ENCODE measurements around the gene RNF40.

RNF40 gene

GRCh38 chr16:30741461-30741914, 20.6 kb upstream of the RNF40 start:
- DNase-seq = no peak

- no peak for DNase-seq
These were observed 18.4 kb upstream of the RNF40 start for GRCh38 chr16:30743716-30744115.

GRCh38 chr16:30744183-30744582, 17.9 kb upstream of the RNF40 start:
- DNase-seq = no peak

DNA sequence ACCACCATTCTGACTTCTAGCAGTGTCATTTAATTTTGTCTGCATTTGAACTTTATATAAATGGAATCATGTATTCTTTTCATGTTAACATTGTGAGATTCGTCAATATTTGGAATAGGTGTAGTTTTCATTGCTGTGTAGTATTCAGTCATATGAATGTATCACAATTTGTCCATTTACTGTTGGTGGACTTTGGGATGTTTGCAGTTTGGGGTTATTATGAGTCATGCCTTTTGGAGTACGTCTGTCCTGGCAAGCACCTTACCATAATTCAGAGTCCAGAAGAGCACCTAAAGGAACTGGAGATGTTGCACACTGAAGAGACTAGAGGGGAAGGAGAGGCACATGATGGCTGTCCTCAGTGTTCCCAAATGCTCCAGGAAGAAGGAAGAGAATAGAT, 17.0 kb upstream of the RNF40 start:
- DNase-seq = no peak

GRCh38 chr16:30746638-30747175, 15.4 kb upstream of the RNF40 start:
- DNase-seq = no peak

DNA sequence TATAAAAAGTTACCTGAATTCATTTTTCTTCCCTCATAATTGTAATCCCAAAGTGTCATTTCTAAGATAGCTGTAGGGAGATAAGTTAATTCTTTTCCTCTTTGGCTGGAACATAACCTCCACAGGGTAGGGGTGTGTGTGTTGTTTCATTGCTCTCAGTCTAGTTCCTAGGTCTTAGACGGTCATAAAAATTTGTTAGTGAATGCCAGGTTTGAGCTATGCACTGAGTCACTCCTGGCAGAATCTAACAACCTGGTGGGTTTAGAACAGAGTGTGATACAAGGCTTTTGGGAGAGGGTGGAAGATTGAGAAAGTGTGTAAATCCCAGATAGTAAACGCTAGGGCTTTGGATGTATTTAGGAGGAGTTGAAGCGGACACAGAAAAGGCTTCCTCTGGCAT, 14.8 kb upstream of the RNF40 start:
- no peak for DNase-seq

- peak; percentile 88 for DNase-seq
These were observed 14.1 kb upstream of the RNF40 start, which contains the start of gene PHKG2 for GRCh38 chr16:30747799-30748633. PHKG2 (plus strand) TSS chr16:30748425; CDS start chr16:30748821, 396 bp downstream.

GRCh38 chr16:30748634-30749445, 13.3 kb upstream of the RNF40 start:
- DNase-seq = no peak

- DNase-seq = no peak
These were observed 11.9 kb upstream of the RNF40 start for GRCh38 chr16:30750201-30750600.

DNA sequence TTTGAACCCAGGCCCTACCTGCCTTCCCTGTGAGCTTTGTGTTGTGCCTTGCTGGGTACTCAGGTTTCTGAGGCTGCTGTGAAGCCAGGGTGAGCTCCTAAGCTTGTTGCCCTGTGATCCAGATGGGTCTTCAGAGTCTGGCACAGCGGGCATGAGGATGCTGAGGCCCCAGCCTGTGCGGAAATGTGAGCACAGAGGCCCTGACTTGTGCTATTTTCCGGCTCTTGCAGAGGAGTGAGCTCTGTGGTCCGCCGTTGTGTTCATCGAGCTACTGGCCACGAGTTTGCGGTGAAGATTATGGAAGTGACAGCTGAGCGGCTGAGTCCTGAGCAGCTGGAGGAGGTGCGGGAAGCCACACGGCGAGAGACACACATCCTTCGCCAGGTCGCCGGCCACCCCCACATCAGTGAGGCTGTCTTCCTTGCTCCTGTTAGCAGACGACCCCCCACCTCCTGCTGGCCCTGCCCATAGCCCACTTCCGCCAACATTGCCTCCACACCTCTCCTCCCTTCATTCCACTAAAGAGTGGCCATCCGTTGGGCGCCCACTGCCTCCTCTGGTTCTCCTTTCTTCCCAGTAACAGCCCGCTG, 11.2 kb upstream of the RNF40 start:
- no peak for DNase-seq

GRCh38 chr16:30753596-30753995, 8.5 kb upstream of the RNF40 start:
- no peak for DNase-seq

DNA sequence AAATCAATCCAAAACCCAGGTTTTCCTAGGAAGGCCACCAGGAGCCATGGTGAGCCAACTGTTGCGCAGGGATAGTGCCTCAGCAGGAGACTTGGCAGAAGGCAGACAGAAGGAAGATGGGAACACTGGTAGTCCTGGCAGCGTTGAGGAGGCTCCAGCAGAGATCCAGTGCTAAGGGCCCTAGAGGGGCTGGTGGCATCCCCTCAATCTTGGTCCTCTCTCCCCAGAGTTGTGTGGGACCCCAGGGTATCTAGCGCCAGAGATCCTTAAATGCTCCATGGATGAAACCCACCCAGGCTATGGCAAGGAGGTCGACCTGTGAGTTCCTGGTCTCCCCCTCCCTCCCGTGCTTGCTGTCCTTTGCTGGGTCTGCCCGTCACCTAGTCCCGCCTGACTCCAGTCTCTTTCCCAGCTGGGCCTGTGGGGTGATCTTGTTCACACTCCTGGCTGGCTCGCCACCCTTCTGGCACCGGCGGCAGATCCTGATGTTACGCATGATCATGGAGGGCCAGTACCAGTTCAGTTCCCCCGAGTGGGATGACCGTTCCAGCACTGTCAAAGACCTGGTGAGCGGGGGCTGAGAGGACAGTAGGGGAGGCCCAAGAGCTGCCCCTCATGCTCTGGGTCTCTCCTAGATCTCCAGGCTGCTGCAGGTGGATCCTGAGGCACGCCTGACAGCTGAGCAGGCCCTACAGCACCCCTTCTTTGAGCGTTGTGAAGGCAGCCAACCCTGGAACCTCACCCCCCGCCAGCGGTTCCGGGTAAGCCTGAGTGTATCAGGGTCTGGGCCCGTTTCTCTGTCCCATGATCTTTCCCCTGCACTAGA, 6.0 kb upstream of the RNF40 start:
- DNase-seq = no peak

GRCh38 chr16:30756781-30757100, 5.4 kb upstream of the RNF40 start:
- no peak for DNase-seq

DNA sequence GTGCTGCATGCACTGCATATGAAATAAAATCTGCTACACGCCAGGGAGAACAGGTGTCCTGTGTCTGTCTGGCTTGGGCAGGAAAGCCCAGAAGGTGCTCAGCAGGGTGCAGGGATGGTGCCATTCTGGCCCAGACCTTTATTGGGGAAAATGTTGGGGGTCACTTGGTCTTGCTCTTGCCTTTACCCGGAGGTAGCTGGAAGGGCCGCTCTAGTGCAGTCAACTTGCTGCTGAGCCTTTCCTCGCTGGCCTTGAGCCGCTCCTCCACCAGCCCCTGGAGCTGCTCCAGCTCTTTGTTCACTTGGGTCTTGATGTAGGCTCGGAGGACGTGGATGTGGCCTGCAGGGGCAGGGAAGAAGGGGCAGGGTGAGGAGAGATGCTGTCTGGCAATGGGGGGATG, 4.8 kb upstream of the RNF40 start:
- no peak for DNase-seq

DNA sequence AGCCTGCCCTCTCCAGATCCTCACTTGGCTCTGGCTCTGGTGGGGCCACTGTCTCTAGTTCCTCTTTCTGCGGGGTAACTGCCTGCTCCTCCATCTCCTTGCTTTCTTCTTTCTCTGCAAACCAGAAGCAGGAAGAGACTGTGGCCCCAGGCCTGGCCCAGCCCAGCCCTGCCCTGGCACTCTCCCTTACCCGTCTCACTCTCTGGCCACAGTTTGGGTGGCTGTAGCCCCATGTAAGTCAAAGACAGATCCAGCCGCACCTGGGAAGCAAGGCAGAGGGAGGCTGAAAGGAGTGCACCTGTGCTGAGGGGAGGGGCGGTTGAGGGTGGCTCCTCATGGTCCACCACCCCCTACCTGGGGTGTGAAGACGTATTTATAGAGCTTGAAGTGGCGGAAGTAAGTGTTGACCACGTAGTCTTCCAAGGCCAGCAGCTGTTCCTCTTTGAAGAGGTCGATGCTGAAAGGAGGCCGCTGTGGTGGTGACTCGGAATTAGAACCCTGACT, 3.1 kb upstream of the RNF40 start:
- DNase-seq = no peak

- DNase-seq = no peak
These were observed 2.0 kb upstream of the RNF40 start for GRCh38 chr16:30760001-30760559.

DNA sequence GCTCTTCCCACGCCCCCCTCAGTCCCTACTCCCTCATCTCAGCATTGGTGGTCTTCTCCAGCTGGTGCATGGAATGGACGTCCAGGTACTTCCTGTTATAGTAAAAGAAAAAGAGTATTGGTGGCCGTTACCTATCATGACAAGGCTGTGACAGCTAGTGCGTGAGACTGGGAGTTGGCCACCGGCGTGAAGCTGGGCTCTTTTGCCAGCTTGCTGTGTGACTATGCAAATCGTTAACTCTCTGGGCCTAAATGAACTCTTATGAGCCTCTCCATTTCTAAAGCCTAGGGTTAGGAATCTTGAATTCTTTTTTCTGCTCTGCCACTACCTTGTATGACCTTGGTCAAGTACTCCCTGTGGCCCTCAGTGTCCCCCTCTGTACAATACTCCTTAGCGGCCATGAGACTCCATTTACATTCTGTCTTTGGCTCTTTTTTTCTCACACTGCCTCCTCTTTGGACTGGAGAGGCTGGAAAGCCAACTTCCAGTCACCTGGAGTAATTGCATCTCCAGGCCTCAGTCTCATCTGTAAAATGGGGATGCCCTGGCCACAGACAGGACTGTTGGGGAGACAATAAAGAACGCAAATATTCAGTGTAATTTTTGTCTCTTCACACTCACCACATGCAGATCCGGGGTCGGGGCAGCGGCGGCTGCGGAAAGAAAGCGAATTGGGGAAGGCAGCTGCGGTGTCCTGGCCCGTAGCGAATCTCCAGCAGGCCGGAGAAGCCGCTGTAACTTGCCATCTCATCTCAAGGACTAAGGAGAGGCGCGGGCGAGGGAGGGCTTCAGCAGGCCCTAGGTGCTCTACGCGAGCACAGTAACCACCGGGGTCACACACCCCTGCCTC, 1.3 kb upstream of the RNF40 start:
- DNase-seq = no peak

DNA sequence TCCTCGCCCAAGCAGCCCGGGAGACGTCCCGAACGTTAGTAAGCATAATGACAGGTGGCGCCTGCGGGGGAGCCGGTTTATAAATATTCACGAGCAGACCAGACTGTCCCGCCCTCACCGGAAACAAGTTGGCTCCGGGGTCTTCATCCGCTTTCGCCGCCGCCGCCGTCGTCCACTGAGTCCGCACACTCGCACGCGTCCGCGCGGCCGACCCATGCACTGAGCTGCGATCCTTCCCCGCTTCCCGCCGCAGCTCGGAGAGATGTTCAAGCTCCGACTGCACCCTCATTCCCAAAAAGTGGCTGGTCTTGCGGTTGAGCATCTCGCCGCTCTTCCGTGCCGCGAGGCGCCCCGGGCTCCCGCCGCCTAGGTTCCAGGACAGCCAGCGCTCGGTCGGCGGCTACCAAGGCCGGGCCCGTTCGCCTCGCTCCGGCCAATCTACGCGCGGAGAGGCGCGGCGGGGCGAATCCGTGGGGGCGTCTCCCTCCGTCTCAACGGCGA, 645 bp upstream of the RNF40 start:
- no peak for DNase-seq

GRCh38 chr16:30762991-30763725, 1.0 kb downstream of the RNF40 start:
- no peak for DNase-seq

- DNase-seq = no peak
These were observed 2.0 kb downstream of the RNF40 start for GRCh38 chr16:30764086-30764485.

All from NCI-H1417 treated with DMSO at 0.1 percent for 48 hours (cell line).